HG02938 (cell line): ENCODE results near the gene EXOSC6.
A peak's percentile ranks its signal among the peaks of the same experiment; 100 is the strongest.
"Not testable (repeated sequence)": the region's sequence is repeated elsewhere in the genome, so short reads cannot be mapped to it uniquely, and the experiment has no call there.

Source experiments
- ATAC-seq: cut with Tn5 transposase; IDR thresholded peaks from one replicate; pipeline ENCODE4 v1.9.1; 2021; ENCODE audit warnings: mild to moderate bottlenecking, moderate library complexity; ENCODE audit not compliant: unreplicated experiment

EXOSC6 gene

GRCh38 chr16:70255574-70255973, 3.8 kb upstream of the EXOSC6 start:
- no peak for ATAC-seq

- ATAC-seq, result no peak
Observed at GRCh38 chr16:70254965-70255286, 3.2 kb upstream of the EXOSC6 start.

- no peak for ATAC-seq
Observed at GRCh38 chr16:70254180-70254964, 2.6 kb upstream of the EXOSC6 start.

GRCh38 chr16:70253291-70254106, 1.8 kb upstream of the EXOSC6 start:
- no peak for ATAC-seq

DNA sequence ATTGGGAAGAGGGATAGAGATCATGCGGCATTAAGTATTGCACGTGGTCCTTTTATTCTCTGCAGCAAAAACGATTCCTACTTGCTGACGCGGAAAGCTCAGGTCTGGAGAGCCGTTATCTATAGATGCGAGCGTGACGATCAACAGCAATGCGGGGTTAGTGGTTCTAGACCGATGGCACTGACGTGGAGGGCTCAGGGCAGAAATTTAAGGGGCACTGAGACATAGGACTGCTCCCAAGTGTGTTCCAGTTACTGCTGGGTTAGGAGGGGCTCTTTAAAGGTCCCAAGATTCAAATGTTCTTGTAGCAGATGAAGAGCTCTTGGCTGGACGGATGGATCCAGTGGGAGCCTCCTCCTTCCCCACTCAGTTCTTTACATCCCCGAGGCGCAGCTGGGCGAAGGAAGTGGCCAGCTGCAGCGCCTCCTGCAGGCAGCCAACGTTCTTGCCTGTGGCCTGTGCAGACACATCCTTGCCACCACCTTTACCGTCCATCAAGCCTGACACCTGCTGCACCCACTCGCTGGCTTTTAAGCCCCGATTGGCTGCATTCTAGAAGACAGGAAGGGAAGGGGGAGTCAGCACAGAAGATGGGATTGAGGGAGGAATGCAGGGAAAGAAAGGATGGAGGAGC, 732 bp upstream of the EXOSC6 start:
- ATAC-seq, result no peak

- ATAC-seq, result peak; percentile 39
Observed at GRCh38 chr16:70250748-70251628, 752 bp downstream of the EXOSC6 start.

DNA sequence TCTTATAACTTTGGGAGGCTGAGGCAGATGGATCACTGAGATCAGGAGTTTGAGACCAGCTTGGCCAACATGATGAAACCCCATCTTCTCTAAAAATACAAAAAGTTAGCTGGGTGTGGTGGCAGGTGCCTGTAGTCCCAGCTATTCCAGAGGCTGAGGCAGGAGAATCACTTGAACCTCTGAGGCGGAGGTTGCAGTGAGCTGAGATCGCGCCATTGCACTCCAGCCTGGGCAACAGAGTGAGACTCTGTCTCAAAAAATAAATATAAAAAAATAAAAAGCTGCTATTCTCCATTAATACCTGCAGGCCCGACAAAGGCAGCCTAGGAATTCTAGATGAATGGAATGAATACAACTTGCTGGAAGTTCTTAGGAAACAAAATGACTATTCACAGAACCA, 2.0 kb downstream of the EXOSC6 start:
- ATAC-seq, result not testable (repeated sequence)

DNA sequence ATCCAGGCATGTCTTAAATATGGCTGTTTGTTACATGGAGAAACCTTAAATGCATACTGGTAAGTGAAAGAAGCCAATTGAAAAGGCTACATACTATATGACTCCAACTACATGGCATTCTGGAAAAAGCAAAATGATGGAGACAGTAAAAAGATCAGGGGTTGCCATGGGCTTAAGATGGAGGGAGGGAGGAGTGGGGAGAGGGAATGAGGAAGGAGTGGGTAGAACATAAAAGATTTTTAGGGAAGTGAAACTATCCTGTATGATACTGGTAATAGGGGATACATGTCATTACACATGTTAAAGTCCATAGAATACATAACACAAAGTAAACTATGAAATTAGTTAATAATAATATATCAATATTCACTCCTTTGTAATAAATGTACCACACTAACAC, 13.0 kb downstream of the EXOSC6 start:
- ATAC-seq, result not testable (repeated sequence)

DNA sequence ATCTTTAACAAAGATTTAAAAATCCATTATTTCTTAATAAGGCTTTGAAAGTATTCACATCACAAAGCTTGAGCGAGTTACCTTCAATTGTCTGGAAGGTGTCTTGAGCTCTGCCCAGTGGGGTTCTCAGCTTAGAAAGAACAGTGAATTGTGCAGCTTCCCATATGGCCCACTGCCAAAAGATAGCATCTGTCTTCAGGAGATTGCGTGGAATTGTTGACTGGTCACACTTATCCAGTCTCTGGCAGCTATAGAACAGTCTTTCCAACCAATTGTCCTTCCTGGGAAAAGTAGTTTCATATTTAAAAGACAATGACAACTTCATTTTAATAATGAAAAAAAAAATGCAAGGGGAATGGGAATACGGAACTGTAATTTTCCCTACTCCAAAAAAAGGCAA, 19.9 kb downstream of the EXOSC6 start:
- not testable (repeated sequence) for ATAC-seq

- ATAC-seq, result not testable (repeated sequence)
Observed at GRCh38 chr16:70226024-70226423, 25.7 kb downstream of the EXOSC6 start.

- not testable (repeated sequence) for ATAC-seq
Observed at GRCh38 chr16:70225430-70225829, 26.3 kb downstream of the EXOSC6 start.

- ATAC-seq, result not testable (repeated sequence)
Observed at GRCh38 chr16:70224645-70225044, 27.1 kb downstream of the EXOSC6 start.

DNA sequence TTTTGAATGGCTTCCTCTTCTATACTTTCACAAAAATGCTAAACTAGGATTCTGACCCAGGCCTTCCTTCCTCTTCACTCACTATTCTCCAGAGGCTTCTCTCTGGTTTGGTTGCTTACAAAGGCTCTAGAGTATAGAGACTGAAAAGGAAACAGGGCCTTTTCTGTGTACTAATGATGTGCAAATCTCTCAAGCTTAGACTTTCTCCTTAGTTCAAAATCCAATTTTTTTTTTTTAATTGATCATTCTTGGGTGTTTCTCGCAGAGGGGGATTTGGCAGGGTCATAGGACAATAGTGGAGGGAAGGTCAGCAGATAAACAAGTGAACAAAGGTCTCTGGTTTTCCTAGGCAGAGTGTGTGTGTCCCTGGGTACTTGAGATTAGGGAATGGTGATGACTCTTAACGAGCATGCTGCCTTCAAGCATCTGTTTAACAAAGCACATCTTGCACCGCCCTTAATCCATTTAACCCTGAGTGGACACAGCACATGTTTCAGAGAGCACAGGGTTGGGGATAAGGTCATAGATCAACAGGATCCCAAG, 27.7 kb downstream of the EXOSC6 start:
- not testable (repeated sequence) for ATAC-seq

DNA sequence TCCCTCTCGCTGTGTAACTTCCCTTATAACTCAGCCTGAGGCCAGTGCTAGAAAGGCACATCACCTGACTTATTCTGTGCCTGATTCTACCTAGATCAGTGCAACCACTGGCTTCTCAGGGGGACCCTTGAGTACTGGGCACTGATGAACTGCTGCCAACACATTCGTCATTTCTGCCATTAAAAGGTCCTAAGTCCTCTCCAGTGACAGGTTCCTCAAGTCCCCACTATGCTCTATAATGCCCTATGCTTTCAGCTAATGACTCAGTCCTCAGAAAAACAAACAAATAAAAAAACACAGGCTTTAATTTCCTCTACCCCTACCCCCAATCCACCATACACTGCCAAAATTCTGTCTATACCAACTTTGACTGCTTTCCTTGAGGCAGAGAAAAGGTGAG, 28.5 kb downstream of the EXOSC6 start:
- not testable (repeated sequence) for ATAC-seq

DNA sequence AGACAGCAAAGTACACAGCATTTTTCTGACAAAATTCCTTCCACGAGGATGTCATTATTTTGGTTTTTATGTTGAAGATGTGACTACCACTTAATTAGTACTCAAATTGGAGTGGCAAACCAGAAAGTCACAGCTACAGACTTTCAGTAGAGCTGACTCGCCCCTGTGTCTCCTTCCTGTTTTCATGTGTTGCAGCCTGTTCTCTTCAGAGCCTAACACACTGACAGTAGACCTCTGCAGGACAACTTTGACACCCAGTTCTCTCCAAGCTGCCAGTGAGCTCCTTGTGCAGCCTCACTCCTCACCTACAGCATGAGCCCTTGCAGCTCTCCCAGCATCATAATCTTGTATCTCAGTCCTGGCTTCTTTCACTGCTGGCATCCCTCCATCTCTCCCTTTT, 29.2 kb downstream of the EXOSC6 start:
- ATAC-seq, result not testable (repeated sequence)

DNA sequence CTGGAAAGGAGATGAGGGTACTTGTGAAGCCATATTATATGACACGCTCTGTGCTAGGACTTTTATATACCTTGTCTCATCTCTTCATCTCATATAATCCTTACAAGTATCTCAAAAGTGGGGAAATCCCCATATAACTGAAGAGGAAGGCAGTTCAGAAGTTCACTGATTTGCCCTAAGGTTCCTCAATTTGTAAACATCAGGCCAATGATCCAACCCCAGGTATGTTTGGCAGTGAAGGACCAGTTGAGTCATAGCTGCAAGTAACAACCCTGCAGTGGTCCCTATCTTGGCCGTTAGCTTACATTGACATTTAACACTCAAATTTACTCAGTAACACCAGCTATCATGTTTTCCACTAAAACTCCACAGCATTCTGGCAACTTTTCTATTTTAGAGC, 33.2 kb downstream of the EXOSC6 start:
- not testable (repeated sequence) for ATAC-seq

DNA sequence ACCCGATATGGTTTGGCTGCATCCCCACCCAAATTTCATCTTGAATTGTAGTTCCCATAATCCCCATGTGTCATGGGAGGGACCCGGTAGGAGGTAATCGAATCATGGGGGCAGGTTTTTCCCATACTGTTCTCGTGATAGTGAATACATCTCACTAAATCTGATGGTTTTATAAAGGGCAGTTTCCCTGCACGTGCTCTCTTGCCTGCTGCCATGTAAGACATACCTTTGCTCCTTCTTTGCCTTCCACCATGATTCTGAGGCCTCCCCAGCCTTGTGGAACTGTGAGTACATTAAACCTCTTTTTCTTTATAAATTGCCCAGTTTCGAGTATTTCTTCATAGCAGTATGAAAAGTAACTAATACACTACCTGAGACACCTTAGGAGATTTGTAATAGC, 45.4 kb downstream of the EXOSC6 start:
- not testable (repeated sequence) for ATAC-seq

- not testable (repeated sequence) for ATAC-seq
Observed at GRCh38 chr16:70204668-70205405, 46.9 kb downstream of the EXOSC6 start.

DNA sequence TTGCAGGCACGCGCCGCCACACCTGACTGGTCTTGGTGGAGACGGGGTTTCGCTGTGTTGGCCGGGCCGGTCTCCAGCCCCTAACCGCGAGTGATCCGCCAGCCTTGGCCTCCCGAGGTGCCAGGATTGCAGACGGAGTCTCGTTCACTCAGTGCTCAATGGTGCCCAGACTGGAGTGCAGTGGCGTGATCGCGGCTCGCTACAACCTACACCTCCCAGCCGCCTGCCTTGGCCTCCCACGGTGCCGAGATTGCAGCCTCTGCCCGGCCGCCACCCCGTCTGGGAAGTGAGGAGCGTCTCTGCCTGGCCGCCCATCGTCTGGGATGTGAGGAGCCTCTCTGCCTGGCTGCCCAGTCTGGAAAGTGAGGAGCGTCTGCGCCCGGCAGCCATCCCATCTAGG, 47.7 kb downstream of the EXOSC6 start:
- ATAC-seq, result not testable (repeated sequence)

DNA sequence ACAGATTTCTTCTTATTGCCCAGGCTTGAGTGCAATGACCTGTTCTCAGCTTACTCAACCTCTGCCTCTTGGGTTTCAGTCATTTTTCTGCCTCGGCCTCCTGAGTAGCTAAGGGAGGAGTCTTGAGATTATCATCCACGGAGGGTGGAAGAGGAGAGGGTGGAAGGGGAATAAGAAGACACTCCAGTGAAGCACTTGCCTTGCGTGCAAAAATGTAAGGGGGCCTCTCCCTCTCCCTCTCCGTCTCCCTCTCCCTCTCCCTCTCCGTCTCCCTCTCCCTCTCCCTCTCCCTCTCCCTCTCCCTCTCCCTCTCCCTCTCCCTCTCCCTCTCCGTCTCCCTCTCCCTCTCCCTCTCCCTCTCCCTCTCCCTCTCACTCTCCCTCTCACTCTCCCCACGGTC, 48.2 kb downstream of the EXOSC6 start:
- ATAC-seq, result not testable (repeated sequence)
